Neural crest cell (in vitro differentiated cells): ENCODE results near the gene PRKCQ. TPM values are rescaled to one million over a fixed set of nuclear protein-coding genes. Genes with fewer than 3 reads are reported as not detected.

Experiments used
- DNase-seq: peaks from one replicate; pipeline ENCODE4 v3.0.0; 2021; ENCODE audit warnings: low read depth, mixed read lengths, low spot score
- H3K27ac Mint-ChIP-seq: one replicate; pipeline ENCODE4 v1.8.0; 2021; ENCODE audit warnings: mild to moderate bottlenecking, mixed read lengths; ENCODE audit not compliant: unreplicated experiment
- H3K27me3 Mint-ChIP-seq: 2 replicates; pipeline ENCODE4 v1.8.0; 2021; ENCODE audit warnings: low read depth, mild to moderate bottlenecking, mixed read lengths
- H3K36me3 Mint-ChIP-seq: 2 replicates; pipeline ENCODE4 v1.8.0; 2021; ENCODE audit warnings: low read depth, mild to moderate bottlenecking, mixed read lengths
- H3K4me1 Mint-ChIP-seq: 2 replicates; pipeline ENCODE4 v1.8.0; 2021; ENCODE audit warnings: mixed read lengths
- H3K4me3 Mint-ChIP-seq: one replicate; pipeline ENCODE4 v1.8.0; 2021; ENCODE audit warnings: mild to moderate bottlenecking, mixed read lengths
- H3K9me3 Mint-ChIP-seq: 2 replicates; pipeline ENCODE4 v1.8.0; 2021; ENCODE audit warnings: mixed read lengths
- total RNA-seq: library from RNA; stranded (reverse); gene quantifications from 2 replicates; pipeline ENCODE4 v1.2.1, GENCODE V29; 2021
- TF ChIP-seq, protein P1 (sequence below): fragments of 200-600 bp; sonication (generic); conservative IDR thresholded peaks from 2 replicates; pipeline ENCODE4 v1.5.0; 2021; ENCODE audit warnings: antibody characterized with exemption, mild to moderate bottlenecking

PRKCQ gene
- total RNA-seq, 1 donor from 2014 or later, result 3.2 TPM

DNA sequence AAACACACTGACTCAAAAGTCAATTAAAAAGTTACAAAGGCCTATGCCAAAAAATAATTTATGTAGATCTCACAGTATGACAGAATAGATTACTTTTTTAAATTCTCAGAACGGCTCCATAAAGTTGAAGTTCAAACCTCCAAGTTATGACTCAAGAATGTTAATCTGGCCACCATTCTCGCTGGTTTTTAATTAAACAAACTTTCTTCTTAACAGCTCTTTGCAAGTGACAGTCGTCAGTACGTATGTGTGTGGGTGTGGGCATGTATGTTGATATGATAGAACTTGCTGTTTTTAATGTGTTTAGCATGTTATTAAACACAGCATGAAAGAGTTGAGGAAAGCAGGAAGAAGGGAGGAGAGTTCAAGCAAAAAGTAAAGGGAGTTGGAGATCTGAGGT is 18.5 kb downstream of the PRKCQ start:
- H3K36me3 Mint-ChIP-seq, result no peaks in the 10 kb centered on the region
- no peak for DNase-seq
- no peaks in the 10 kb centered on the region for H3K4me1 Mint-ChIP-seq
- no peaks in the 10 kb centered on the region for H3K27me3 Mint-ChIP-seq
- H3K4me3 Mint-ChIP-seq, result no peak overlapping the region
- no peaks in the 10 kb centered on the region for H3K9me3 Mint-ChIP-seq
- TF ChIP-seq, protein P1, sequence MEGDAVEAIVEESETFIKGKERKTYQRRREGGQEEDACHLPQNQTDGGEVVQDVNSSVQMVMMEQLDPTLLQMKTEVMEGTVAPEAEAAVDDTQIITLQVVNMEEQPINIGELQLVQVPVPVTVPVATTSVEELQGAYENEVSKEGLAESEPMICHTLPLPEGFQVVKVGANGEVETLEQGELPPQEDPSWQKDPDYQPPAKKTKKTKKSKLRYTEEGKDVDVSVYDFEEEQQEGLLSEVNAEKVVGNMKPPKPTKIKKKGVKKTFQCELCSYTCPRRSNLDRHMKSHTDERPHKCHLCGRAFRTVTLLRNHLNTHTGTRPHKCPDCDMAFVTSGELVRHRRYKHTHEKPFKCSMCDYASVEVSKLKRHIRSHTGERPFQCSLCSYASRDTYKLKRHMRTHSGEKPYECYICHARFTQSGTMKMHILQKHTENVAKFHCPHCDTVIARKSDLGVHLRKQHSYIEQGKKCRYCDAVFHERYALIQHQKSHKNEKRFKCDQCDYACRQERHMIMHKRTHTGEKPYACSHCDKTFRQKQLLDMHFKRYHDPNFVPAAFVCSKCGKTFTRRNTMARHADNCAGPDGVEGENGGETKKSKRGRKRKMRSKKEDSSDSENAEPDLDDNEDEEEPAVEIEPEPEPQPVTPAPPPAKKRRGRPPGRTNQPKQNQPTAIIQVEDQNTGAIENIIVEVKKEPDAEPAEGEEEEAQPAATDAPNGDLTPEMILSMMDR, result no peak
- no peak overlapping the region for H3K27ac Mint-ChIP-seq

DNA sequence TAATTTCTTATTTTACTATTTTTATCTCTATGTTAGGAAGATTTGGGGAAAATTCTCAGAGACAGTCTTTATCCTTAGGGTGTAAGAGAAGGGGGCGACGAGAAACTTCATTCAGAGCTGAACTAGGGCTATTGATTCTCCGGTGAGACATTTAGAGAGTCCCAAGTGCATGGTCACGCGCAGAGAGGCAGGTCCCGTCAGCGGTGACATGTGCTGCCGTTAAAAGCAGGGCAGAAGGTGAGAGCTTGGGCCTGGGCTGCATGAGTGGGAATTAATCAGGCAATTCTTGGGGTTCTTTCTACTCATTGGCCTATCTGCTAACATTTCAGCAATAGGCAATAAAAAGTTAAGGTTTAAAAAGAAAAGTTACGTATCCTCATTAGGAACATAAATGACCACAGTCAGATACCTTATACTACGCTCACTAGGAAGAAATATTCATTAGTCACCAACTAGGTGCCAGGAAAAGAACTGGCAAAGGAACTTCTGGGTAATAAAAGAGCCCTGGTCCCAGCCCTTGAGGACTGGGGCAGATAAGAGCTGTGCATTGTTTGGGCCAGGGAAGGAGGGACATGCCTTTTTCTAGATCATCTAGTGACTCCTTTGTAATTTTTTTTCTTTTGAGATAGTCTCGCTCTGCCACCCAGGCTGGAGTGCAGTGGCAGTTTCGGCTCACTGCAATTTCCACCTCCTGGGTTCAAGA is 21.2 kb downstream of the PRKCQ start:
- Mint-ChIP-seq H3K27ac (no peak overlapping the region), H3K9me3 (no peaks in the 10 kb centered on the region), H3K4me1 (no peaks in the 10 kb centered on the region), H3K36me3 (no peaks in the 10 kb centered on the region), H3K27me3 (no peaks in the 10 kb centered on the region), H3K4me3 (no peak overlapping the region)
- DNase-seq, result no peak
- TF ChIP-seq, protein P1, result no peak

DNA sequence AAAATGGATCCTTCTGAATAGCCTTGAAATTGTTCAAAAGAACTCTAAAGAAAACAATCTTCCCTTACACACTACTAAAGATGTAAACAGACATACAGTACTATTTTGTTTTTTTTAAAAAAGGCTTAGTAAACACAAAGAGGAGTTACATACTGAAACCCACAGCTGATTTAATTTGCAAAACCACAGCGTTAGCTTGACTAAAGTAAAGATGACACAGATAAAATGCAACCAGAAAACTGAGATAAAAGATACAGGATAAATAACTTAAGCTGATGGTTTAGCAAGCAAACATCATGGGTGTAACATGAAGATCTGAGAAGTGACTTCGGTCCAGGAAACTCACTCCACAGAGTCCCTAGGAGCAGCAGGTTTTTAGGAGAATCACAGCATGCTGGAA is 21.8 kb downstream of the PRKCQ start:
- Mint-ChIP-seq H3K4me3 (no peak overlapping the region), H3K4me1 (no peaks in the 10 kb centered on the region), H3K27me3 (no peaks in the 10 kb centered on the region), H3K36me3 (no peaks in the 10 kb centered on the region), H3K27ac (no peak overlapping the region), H3K9me3 (no peaks in the 10 kb centered on the region)
- DNase-seq, result no peak
- TF ChIP-seq, protein P1, result no peak

DNA sequence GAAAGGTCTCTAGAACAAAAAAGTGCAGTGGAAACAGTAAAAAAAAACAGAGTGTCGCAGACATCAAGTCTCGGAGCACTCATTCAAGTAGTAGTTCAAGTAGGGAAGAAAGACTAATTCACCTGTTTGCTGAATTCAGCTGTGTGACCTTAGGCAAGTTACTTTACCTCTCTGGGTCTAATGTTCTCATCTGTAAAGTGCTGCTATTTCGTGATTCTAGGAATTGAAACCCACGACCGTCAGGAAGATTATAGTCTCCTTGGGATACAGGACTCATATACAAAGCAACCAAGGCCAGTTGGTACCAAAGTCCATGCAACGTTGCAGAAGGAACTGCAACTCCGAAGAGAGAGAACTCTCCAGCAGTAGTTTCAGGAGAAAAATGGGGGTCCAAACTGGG is 26.1 kb downstream of the PRKCQ start:
- H3K4me1 Mint-ChIP-seq, result no peaks in the 10 kb centered on the region
- no peaks in the 10 kb centered on the region for H3K9me3 Mint-ChIP-seq
- H3K36me3 Mint-ChIP-seq, result no peaks in the 10 kb centered on the region
- DNase-seq, result no peak
- no peaks in the 10 kb centered on the region for H3K27me3 Mint-ChIP-seq
- H3K4me3 Mint-ChIP-seq, result no peak overlapping the region
- TF ChIP-seq, protein P1, result no peak
- H3K27ac Mint-ChIP-seq, result no peak overlapping the region

DNA sequence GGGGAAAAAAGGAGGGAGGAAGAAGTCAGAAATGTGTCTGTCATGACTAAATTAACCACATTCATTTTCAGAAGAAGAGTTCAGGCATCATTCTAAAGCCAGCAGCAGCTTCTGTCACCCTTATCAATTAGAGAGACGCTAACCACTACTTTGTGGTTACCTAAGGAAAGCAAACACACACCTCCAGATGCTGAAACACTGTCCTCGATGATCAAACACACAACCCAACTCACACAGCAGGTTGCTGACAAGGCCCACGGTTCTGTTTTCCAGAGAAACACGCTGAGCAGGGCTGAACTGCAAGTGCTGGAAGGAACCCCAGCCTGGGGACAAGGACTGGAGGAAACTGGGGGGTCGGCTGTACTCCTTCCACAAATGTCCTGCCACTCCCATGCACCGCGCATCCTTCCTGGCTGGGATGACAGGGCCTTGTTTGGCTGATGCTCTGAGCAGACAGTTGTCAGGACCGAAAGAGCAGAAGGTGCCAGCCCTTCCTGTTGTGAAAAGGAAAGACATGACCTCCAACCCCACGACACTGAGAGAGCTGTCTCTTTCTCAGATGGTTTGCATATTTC is 36.6 kb downstream of the PRKCQ start:
- TF ChIP-seq, protein P1, result no peak
- no peaks in the 10 kb centered on the region for H3K9me3 Mint-ChIP-seq
- no peak for DNase-seq
- H3K27me3 Mint-ChIP-seq, result peaks cover 10% of the 10 kb centered on the region
- H3K4me1 Mint-ChIP-seq, result peaks cover 10% of the 10 kb centered on the region
- no peaks in the 10 kb centered on the region for H3K36me3 Mint-ChIP-seq
- H3K27ac Mint-ChIP-seq, result no peak overlapping the region
- no peak overlapping the region for H3K4me3 Mint-ChIP-seq
